HepG2 (cell line): ENCODE measurements around the gene CLIC1. TPM values are rescaled to one million over a fixed set of nuclear protein-coding genes. Genes with fewer than 3 reads are reported as not detected.

ENCODE experiments used
- ATAC-seq: fragments of 200-7000 bp; cut with Tn5 transposase; 3 replicates; pipeline ENCODE4 v1.9.1; 2020; ENCODE audit warnings: mild to moderate bottlenecking, moderate library complexity
- BruUV-seq: library from RNA; stranded (reverse); fragments of 400-500 nt; replicated peaks from 2 replicates; lab custom pipeline; 2021; lab: Mats Ljungman, UMichigan
- CTCF ChIA-PET: fragments of 300-600 bp; formaldehyde crosslinking; extraction: SDS; loops from one replicate; lab custom pipeline; 2021; ENCODE audit warnings: low total read pairs, inconsistent platforms, low intra/inter-chr PET ratio; lab: Yijun Ruan, JAX
- POLR2A ChIA-PET: fragments of 350-600 bp; sonication (Branson Sonifier 250); formaldehyde crosslinking; loops from one replicate; lab custom pipeline; 2020; ENCODE audit warnings: antibody characterized with exemption, inconsistent platforms; lab: Yijun Ruan, JAX
- DNase-seq: peaks from one replicate; pipeline ENCODE4 v3.0.0-alpha.2; 2015; ENCODE audit warnings: low spot score
- FAIRE-seq: peaks from 3 replicates; lab custom pipeline; 2011; peaks lifted over from hg19 to GRCh38; lab: Jason Lieb, UNC
- H2AFZ ChIP-seq: one replicate; pipeline ENCODE4 v1.6.1; 2011; ENCODE audit warnings: low read length, inconsistent platforms
- H3K27ac ChIP-seq: fragments of 300-600 bp; 3 replicates; pipeline ENCODE4 v1.8.0; 2011; ENCODE audit warnings: mixed run types, mild to moderate bottlenecking, mixed read lengths, low read length, inconsistent platforms; ENCODE audit not compliant: insufficient read depth; ENCODE audit errors: extremely low read length
- H3K27me3 ChIP-seq, 2 experiments: fragments of 200-600 bp in 1 of 2; 2 replicates in 1 of 2; 3 replicates in 1 of 2; pipeline versions ENCODE4 v1.6.0 to v1.8.0; 2011; ENCODE audit warnings: low read length in 2 of 2, mild to moderate bottlenecking in 2 of 2, moderate library complexity in 2 of 2, inconsistent platforms in 1 of 2; ENCODE audit not compliant: insufficient read depth in 2 of 2, control insufficient read depth in 1 of 2
- H3K36me3 ChIP-seq, 2 experiments: fragments of 200-600 bp in 1 of 2; replicated peaks in 1 of 2; 2 replicates in 1 of 2; 3 replicates in 1 of 2; pipeline versions ENCODE4 v1.5.1 to v1.8.0; 2011; ENCODE audit warnings: low read length in 2 of 2, inconsistent platforms in 1 of 2; ENCODE audit not compliant: insufficient read depth in 2 of 2, control insufficient read depth in 1 of 2
- H3K4me1 ChIP-seq: 2 replicates; pipeline ENCODE4 v1.5.1; 2012; ENCODE audit warnings: low read length, inconsistent platforms; ENCODE audit not compliant: insufficient read depth
- H3K4me2 ChIP-seq: 2 replicates; pipeline ENCODE4 v1.6.0; 2011; ENCODE audit warnings: low read depth, low read length, inconsistent platforms
- H3K4me3 ChIP-seq, 3 experiments: fragments of 200-600 bp in 1 of 3; sonication (generic), shearing (Covaris generic) in 1 of 3; replicated peaks in 1 of 3; 2 replicates each; pipeline ENCODE4 v1.5.1; 2011 to 2016; ENCODE audit warnings: low read length in 3 of 3, inconsistent platforms in 2 of 3, low read depth in 2 of 3, mild to moderate bottlenecking in 2 of 3, control low read depth in 1 of 3, mixed read lengths in 1 of 3; ENCODE audit not compliant: insufficient read depth in 1 of 3
- H3K79me2 ChIP-seq: one replicate; pipeline ENCODE4 v1.6.1; 2011; ENCODE audit warnings: low read length, inconsistent platforms; ENCODE audit not compliant: insufficient read depth
- H3K9ac ChIP-seq: 2 replicates; pipeline ENCODE4 v1.6.0; 2011; ENCODE audit warnings: mild to moderate bottlenecking, low read depth, low read length, inconsistent platforms; ENCODE audit not compliant: insufficient read depth
- H3K9me3 ChIP-seq: 2 replicates; pipeline ENCODE4 v1.5.1; 2012; ENCODE audit warnings: mild to moderate bottlenecking, low read length
- H4K20me1 ChIP-seq: 2 replicates; pipeline ENCODE4 v1.6.0; 2011; ENCODE audit warnings: inconsistent platforms, mild to moderate bottlenecking, low read length, moderate library complexity; ENCODE audit not compliant: insufficient read depth
- CBX2 ChIP-seq, 2 experiments: fragments of 200-600 bp in 1 of 2; sonication (generic); formaldehyde crosslinking in 1 of 2; IDR thresholded peaks; 2 replicates each; pipeline versions ENCODE4 v1.7.0 to v1.8.1; 2018 to 2022; ENCODE audit warnings: low read depth in 2 of 2, low read length in 1 of 2, mild to moderate bottlenecking in 1 of 2, missing genetic modification reagents in 1 of 2
- GATA4 ChIP-seq: sonication (generic); IDR thresholded peaks from 2 replicates; pipeline ENCODE4 v1.6.1; 2016; ENCODE audit warnings: antibody characterized with exemption, low read depth, borderline replicate concordance
- KDM2A ChIP-seq: sonication (generic); formaldehyde crosslinking; IDR thresholded peaks from 2 replicates; pipeline ENCODE4 v1.4.0; 2020; ENCODE audit warnings: low read depth, missing genetic modification reagents, borderline replicate concordance
- KDM3A ChIP-seq: IDR thresholded peaks from 2 replicates; pipeline ENCODE4 v1.6.1; 2018; ENCODE audit warnings: low read depth, missing compliant biosample characterization
- MXI1 ChIP-seq: IDR thresholded peaks from 3 replicates; pipeline ENCODE4 v1.6.1; 2012; ENCODE audit warnings: low read depth, low read length, inconsistent platforms, borderline replicate concordance
- NR1H2 ChIP-seq: sonication (generic); formaldehyde crosslinking; IDR thresholded peaks from 2 replicates; pipeline ENCODE4 v1.8.1; 2022; ENCODE audit warnings: low read depth, missing genetic modification reagents, borderline replicate concordance
- POLR2AphosphoS2 ChIP-seq: IDR thresholded peaks from 2 replicates; pipeline ENCODE4 v1.6.1; 2011; ENCODE audit warnings: low read depth, low read length, improper control_type of control experiment
- REL ChIP-seq: sonication (generic); formaldehyde crosslinking; conservative IDR thresholded peaks from 2 replicates; pipeline ENCODE4 v1.8.0; 2022; ENCODE audit warnings: mild to moderate bottlenecking, missing genetic modification reagents, moderate library complexity
- SRSF9 ChIP-seq: fragments of 200-400 bp; formaldehyde crosslinking; IDR thresholded peaks from 2 replicates; pipeline ENCODE4 v1.6.1; 2018; ENCODE audit warnings: borderline replicate concordance, mild to moderate bottlenecking, low read depth, low read length; ENCODE audit not compliant: insufficient read depth, poor library complexity, severe bottlenecking
- TBL1XR1 ChIP-seq: fragments of 150-350 bp; IDR thresholded peaks from 2 replicates; pipeline ENCODE4 v1.6.1; 2014; ENCODE audit warnings: borderline replicate concordance, low read length; ENCODE audit not compliant: partially characterized antibody
- ZNF230 ChIP-seq: sonication (generic); formaldehyde crosslinking; IDR thresholded peaks from 2 replicates; pipeline ENCODE4 v1.4.0; 2020; ENCODE audit warnings: mild to moderate bottlenecking, missing genetic modification reagents
- ZNF564 ChIP-seq: sonication (generic); formaldehyde crosslinking; IDR thresholded peaks from 2 replicates; pipeline ENCODE4 v1.8.1; 2023; ENCODE audit warnings: mild to moderate bottlenecking, missing genetic modification reagents
- ZNF607 ChIP-seq: sonication (generic); formaldehyde crosslinking; IDR thresholded peaks from 2 replicates; pipeline ENCODE4 v1.5.1; 2020; ENCODE audit warnings: missing genetic modification reagents, mild to moderate bottlenecking, borderline replicate concordance
- ZNF652 ChIP-seq: IDR thresholded peaks from 2 replicates; pipeline ENCODE4 v1.6.1; 2016; ENCODE audit warnings: low read depth, borderline replicate concordance
- WGBS: methylation state at CpG from one replicate; pipeline ENCODE4 v1.1.6; 2017; ENCODE audit warnings: low lambda C conversion rate; 5-methylcytosine and 5-hydroxymethylcytosine counted together
- in situ Hi-C: cut with HindIII; loops from 2 replicates; pipeline ENCODE4 v1.10.0; 2017; ENCODE audit warnings: low pct_unique_long_range_greater_than_20kb; ENCODE audit not compliant: extremely low pct_ligation_motif_present
- intact Hi-C: fragments of 100-400 bp; cut with micrococcal nuclease; formaldehyde crosslinking; loops from one replicate; pipeline ENCODE4 v1.10.0; 2022; ENCODE audit not compliant: unreplicated experiment
- polyA plus RNA-seq, 8 experiments: library from polyadenylated mRNA; depleted of rRNA in 3 of 8; stranded (reverse) in 7 of 8; unstranded in 1 of 8; fragments of >200 nt; fragmentation: Illumina TruSeq in 4 of 8; extraction: Trizol in 4 of 8; gene quantifications; 2 replicates each; pipeline versions ENCODE4 v1.2.1 to v1.2.3, GENCODE V29; 2011 to 2016; ENCODE audit warnings: low read depth in 4 of 8, missing spikeins in 1 of 8, mixed read lengths in 1 of 8; ENCODE audit not compliant: insufficient read depth in 1 of 8
- total RNA-seq, 5 experiments: library from RNA; depleted of rRNA; stranded (reverse); fragments of >200 nt; fragmentation: Illumina TruSeq; extraction: Trizol; gene quantifications; 2 replicates each; pipeline ENCODE4 v1.2.3, GENCODE V29; 2016; ENCODE audit warnings: low read depth in 1 of 5
- TF ChIP-seq, protein P1 (sequence below): sonication (generic); formaldehyde crosslinking; IDR thresholded peaks from 2 replicates; pipeline ENCODE4 v1.8.0; 2022; ENCODE audit warnings: missing genetic modification reagents, mild to moderate bottlenecking, inconsistent platforms, borderline replicate concordance
- TF ChIP-seq, protein P2 (sequence below): IDR thresholded peaks from 2 replicates; pipeline ENCODE4 v1.6.1; 2016; ENCODE audit warnings: missing compliant biosample characterization, missing genetic modification reagents, borderline replicate concordance

Gene CLIC1
- total and polyA plus RNA-seq, 2 of the 13 experiments (the other 11 are each of a cell fraction or from before 2014, with no cell fraction given) = 602 to 891 TPM

DNA sequence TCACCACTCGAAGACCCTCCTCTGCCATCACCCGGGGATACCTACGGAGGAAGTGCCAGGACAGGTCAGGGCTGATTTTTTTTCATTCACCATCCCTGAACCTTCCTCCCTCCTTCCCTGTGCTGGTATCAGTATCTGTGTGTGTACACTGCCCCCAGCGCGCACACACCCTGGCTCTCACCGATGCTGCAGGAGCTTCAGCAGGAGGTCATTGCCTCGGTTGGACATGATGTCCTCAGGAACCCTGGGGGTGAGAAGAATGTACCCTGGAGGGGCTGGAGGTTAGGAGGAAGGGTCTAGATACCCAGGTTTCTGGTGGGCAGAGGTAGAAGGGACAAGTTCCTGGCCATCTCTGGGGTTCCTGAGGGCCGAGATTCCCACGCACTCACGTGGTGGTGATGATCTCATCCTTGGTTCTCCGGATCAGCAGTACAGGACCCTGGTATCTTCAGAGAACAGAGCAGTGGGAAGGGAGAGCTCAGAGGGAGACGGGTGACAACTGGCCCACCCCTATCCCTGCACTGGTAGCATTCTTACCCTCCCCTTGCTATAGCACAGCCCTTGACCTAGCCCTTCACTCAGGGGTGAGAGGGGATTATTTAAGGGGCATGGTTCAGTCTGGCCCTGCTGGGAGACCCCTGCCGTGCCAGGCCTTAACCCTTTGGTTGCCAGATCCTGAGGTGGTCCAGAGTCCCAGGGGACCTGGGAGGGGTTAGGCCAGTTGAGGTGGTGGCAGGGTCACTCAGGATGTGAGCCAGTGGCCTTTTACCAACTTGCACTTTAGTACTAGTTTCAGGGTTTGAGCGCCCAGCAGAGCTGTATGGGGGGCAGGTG is 48.3 kb downstream of the CLIC1 start:
- Histone ChIP-seq H3K27me3 (no peaks in the 10 kb centered on the region), H3K9me3 (no peaks in the 10 kb centered on the region), H3K36me3 (peaks cover 46 to 54% of the 10 kb centered on the region in 2 experiments), H2AFZ (no peak overlapping the region), H3K4me1 (peaks cover 21% of the 10 kb centered on the region), H3K9ac (no peak overlapping the region), H3K27ac (no peak overlapping the region), H4K20me1 (no peaks in the 10 kb centered on the region), H3K4me3 (no peak overlapping the region), H3K4me2 (no peak overlapping the region)
- 94% methylated on average over 13 of the region's 14 CpGs for WGBS
- FAIRE-seq = no peak
- intact Hi-C loops = no loop called here
- ATAC-seq = no peak
- no peak for DNase-seq
- no TSS peak for BruUV-seq
- POLR2A ChIA-PET = no interaction called here
- in situ Hi-C loops = no loop called here
- TF ChIP-seq, protein P1, sequence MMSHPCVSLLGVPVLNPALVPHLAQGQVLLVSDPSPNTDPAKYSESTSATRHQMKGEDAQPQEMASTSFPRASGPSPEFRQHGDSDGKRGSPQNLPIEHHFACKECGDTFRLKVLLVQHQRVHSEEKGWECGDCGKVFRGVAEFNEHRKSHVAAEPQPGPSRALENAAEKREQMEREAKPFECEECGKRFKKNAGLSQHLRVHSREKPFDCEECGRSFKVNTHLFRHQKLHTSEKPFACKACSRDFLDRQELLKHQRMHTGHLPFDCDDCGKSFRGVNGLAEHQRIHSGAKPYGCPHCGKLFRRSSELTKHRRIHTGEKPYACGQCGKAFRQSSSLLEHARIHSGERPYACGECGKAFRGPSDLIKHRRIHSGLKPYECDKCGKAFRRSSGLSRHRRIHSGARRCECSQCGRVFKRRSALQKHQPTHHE (CRISPR knock-in tag) = no peak
- TF ChIP-seq REL (CRISPR knock-in tag) = no peak
- no peak for TF ChIP-seq TBL1XR1
- TF ChIP-seq SRSF9 = no peak
- peak; percentile 76 for TF ChIP-seq ZNF652
- TF ChIP-seq, all 625 proteins: peak for 1
- CTCF ChIA-PET = no interaction called here
- H3K79me2 ChIP-seq = no peaks in the 10 kb centered on the region

DNA sequence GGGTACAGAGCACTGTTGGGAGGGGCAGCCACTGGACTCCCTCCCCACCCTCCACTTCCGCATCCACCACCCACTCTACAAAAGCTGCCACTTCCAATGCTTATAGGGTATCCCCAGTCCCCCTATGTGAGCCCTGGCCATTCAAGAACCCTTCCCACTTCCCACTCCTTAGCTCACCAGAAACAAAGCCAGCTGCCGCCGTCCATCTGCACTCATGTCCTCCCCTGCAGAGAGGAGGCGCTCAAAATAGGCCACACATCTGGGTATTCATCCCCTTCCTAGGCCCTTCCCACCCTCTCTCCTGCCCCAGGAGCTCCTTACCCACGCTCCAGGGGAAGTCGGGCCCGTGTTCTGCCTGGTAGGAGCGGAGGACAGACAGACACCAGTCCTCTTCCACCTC is 49.0 kb downstream of the CLIC1 start:
- intact Hi-C loops = no loop called here
- H3K4me3 ChIP-seq = no peak overlapping the region
- WGBS = 96% methylated on average over 8 of the region's 8 CpGs
- peaks cover 28% of the 10 kb centered on the region for H3K4me1 ChIP-seq
- in situ Hi-C loops = no loop called here
- no peak overlapping the region for H2AFZ ChIP-seq
- H3K36me3 ChIP-seq = peaks cover 41 to 46% of the 10 kb centered on the region in 2 experiments
- no peak for ATAC-seq
- POLR2A ChIA-PET = interaction anchor here (1.4 kb wide), 1 partner anchor 17 kb away, joined by 3 read pairs; the partner anchor contains the start of gene LY6G5B
- FAIRE-seq = no peak
- BruUV-seq = no TSS peak
- no peak for DNase-seq
- no peaks in the 10 kb centered on the region for H3K9me3 ChIP-seq
- CTCF ChIA-PET = no interaction called here
- H4K20me1 ChIP-seq = no peaks in the 10 kb centered on the region
- no peaks in the 10 kb centered on the region for H3K79me2 ChIP-seq
- no peak overlapping the region for H3K9ac ChIP-seq
- H3K27ac ChIP-seq = no peak overlapping the region
- no peaks in the 10 kb centered on the region for H3K27me3 ChIP-seq
- no peak overlapping the region for H3K4me2 ChIP-seq
- TF ChIP-seq ZNF607 (CRISPR knock-in tag) (no peak), NR1H2 (no peak), MXI1 (no peak), POLR2AphosphoS2 (no peak), ZNF564 (CRISPR knock-in tag) (no peak), CBX2 (IDR thresholded peaks at IDR 0.05; ENCODE audit: low read depth, low read length) (no peak), CBX2 (CRISPR knock-in tag; IDR thresholded peaks at IDR 0.05; ENCODE audit: low read depth) (no peak), KDM2A (CRISPR knock-in tag) (no peak), GATA4 (no peak), ZNF230 (CRISPR knock-in tag) (no peak), KDM3A (CRISPR knock-in tag) (no peak)
- TF ChIP-seq, protein P2, sequence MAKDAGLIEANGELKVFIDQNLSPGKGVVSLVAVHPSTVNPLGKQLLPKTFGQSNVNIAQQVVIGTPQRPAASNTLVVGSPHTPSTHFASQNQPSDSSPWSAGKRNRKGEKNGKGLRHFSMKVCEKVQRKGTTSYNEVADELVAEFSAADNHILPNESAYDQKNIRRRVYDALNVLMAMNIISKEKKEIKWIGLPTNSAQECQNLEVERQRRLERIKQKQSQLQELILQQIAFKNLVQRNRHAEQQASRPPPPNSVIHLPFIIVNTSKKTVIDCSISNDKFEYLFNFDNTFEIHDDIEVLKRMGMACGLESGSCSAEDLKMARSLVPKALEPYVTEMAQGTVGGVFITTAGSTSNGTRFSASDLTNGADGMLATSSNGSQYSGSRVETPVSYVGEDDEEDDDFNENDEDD (CRISPR knock-in tag) = no peak
